Measurements from ENCODE around the gene RP2. TPM values are rescaled to one million over a fixed set of nuclear protein-coding genes. Genes with fewer than 3 reads are reported as not detected.
A peak's percentile ranks its signal among the peaks of the same experiment; 100 is the strongest.

RP2 gene
- total RNA-seq, 4 donors from 2014 or later = 5.4 to 17.3 (median 11.1) TPM

- H3K36me3 ChIP-seq = no peaks in the 10 kb centered on the region
- no peak overlapping the region for H3K4me3 ChIP-seq
- TF ChIP-seq CTCF (IDR thresholded peaks at IDR 0.05) (no peak), POLR2A (IDR thresholded peaks at IDR 0.05) (no peak)
- no peaks in the 10 kb centered on the region for H3K9me3 ChIP-seq
- no peak for DNase-seq
- no peak overlapping the region for H3K27ac ChIP-seq
- H3K4me1 ChIP-seq = no peaks in the 10 kb centered on the region
- no peaks in the 10 kb centered on the region for H3K27me3 ChIP-seq
These were observed 17.7 kb upstream of the RP2 start for GRCh38 chrX:46819136-46819535.

- no peaks in the 10 kb centered on the region for H3K4me1 ChIP-seq
- no peaks in the 10 kb centered on the region for H3K27me3 ChIP-seq
- no peaks in the 10 kb centered on the region for H3K9me3 ChIP-seq
- DNase-seq = no peak
- no peaks in the 10 kb centered on the region for H3K36me3 ChIP-seq
- H3K27ac ChIP-seq = no peak overlapping the region
- H3K4me3 ChIP-seq = no peak overlapping the region
- TF ChIP-seq POLR2A (IDR thresholded peaks at IDR 0.05) (no peak), CTCF (IDR thresholded peaks at IDR 0.05) (no peak)
These were observed 16.3 kb upstream of the RP2 start for GRCh38 chrX:46820391-46821100.

- Histone ChIP-seq H3K27ac (no peak overlapping the region), H3K9me3 (no peaks in the 10 kb centered on the region), H3K36me3 (no peaks in the 10 kb centered on the region), H3K4me1 (no peaks in the 10 kb centered on the region), H3K27me3 (no peaks in the 10 kb centered on the region), H3K4me3 (no peak overlapping the region)
- DNase-seq = no peak
- TF ChIP-seq CTCF (IDR thresholded peaks at IDR 0.05) (no peak), POLR2A (IDR thresholded peaks at IDR 0.05) (no peak)
These were observed 13.4 kb upstream of the RP2 start for GRCh38 chrX:46823481-46823880.

- no peaks in the 10 kb centered on the region for H3K36me3 ChIP-seq
- H3K27ac ChIP-seq = no peak overlapping the region
- H3K4me3 ChIP-seq = no peak overlapping the region
- TF ChIP-seq CTCF (IDR thresholded peaks at IDR 0.05) (no peak), POLR2A (IDR thresholded peaks at IDR 0.05) (no peak)
- DNase-seq = no peak
- H3K4me1 ChIP-seq = no peaks in the 10 kb centered on the region
- H3K9me3 ChIP-seq = no peaks in the 10 kb centered on the region
- H3K27me3 ChIP-seq = no peaks in the 10 kb centered on the region
These were observed 5.0 kb upstream of the RP2 start for GRCh38 chrX:46831765-46832327.

- Histone ChIP-seq H3K36me3 (no peaks in the 10 kb centered on the region), H3K9me3 (no peaks in the 10 kb centered on the region), H3K27me3 (no peaks in the 10 kb centered on the region), H3K4me3 (peak overlapping the region; percentile 58 to 79 (median 75)), H3K4me1 (peaks cover 0 to 7% (median 0%) of the 10 kb centered on the region in 4 donors), H3K27ac (peak overlapping the region; percentile 84 to 96 (median 92))
- DNase-seq = no peak
- TF ChIP-seq CTCF (IDR thresholded peaks at IDR 0.05) = no peak
- no peak for TF ChIP-seq POLR2A (IDR thresholded peaks at IDR 0.05)
These were observed 979 bp downstream of the RP2 start for GRCh38 chrX:46837558-46838485.

All from Peyer's patch (tissue), 4 donors.